SU-DHL-6 (cell line): ENCODE measurements around the gene KLC4.

ENCODE experiments used
- EZH2phosphoT487 ChIP-seq: fragments of 200-600 bp; sonication (generic), shearing (Covaris generic); conservative IDR thresholded peaks from 2 replicates; pipeline ENCODE4 v1.6.1; 2018; ENCODE audit warnings: mild to moderate bottlenecking, antibody characterized with exemption, low read length, moderate library complexity, mixed read lengths
- TF ChIP-seq, protein P1 (sequence below): fragments of 200-600 bp; sonication (generic); IDR thresholded peaks from one replicate; pipeline ENCODE4 v1.5.1; 2017; ENCODE audit warnings: antibody characterized with exemption, mild to moderate bottlenecking, low read length, moderate library complexity; ENCODE audit not compliant: insufficient read depth, poor library complexity, severe bottlenecking

DNA sequence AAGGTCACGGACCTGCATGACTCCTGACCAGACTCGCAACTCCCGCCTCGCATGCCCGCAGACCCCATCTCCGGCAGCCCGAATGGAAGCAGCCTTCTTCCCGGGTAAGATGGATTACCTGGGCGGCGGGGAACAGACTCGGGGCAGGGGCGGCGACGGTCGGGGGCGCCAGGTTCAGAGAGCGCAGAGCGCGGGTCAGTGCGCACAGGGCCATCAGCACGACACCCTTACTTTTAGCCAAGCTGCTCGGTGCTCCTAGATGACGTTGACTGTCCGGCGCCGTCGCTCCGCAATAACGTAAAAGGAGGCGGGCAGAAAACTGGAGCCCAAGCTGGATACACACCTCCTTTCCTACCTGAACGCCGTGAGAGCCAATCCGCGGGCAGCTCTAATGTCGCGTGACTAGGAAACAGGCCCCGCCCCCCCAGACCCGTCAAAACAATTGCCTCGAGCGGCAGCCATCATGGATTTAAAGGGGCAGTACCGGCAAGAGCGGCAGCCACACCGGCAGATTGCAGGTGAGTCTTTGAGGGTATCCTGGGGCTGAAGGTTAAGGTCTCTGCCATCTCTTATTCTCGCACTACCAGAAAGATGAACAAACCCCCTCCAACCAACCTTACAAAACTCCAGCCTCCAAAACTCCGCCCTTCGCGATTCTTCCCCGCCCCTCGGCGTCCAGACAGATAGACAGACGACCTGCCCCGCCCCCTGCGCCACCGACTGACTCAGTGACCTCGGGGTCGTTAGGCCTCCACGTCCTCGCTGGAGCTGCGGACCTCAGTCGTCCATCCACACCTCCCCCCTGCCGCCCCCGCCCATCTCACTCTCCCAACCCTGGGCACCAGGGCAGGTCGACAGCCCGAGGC, at the start of gene KLC4, which contains the start of gene MRPL2:
- TF ChIP-seq, protein P1, sequence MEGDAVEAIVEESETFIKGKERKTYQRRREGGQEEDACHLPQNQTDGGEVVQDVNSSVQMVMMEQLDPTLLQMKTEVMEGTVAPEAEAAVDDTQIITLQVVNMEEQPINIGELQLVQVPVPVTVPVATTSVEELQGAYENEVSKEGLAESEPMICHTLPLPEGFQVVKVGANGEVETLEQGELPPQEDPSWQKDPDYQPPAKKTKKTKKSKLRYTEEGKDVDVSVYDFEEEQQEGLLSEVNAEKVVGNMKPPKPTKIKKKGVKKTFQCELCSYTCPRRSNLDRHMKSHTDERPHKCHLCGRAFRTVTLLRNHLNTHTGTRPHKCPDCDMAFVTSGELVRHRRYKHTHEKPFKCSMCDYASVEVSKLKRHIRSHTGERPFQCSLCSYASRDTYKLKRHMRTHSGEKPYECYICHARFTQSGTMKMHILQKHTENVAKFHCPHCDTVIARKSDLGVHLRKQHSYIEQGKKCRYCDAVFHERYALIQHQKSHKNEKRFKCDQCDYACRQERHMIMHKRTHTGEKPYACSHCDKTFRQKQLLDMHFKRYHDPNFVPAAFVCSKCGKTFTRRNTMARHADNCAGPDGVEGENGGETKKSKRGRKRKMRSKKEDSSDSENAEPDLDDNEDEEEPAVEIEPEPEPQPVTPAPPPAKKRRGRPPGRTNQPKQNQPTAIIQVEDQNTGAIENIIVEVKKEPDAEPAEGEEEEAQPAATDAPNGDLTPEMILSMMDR = no peak
- TF ChIP-seq EZH2phosphoT487 = no peak
